Left colon (tissue), 2 donors: Measurements from ENCODE around the gene KCNQ1. TPM values are rescaled to one million over a fixed set of nuclear protein-coding genes. Genes with fewer than 3 reads are reported as not detected.

Experiments
- ATAC-seq: fragments of 200-7000 bp; cut with Tn5 transposase; one replicate; pipeline ENCODE4 v1.9.1; 2020; ENCODE audit warnings: mild to moderate bottlenecking, moderate library complexity
- DNase-seq, 2 donors: peaks; one replicate each; pipeline ENCODE4 v3.0.0-alpha.2; 2020
- intact Hi-C, 2 donors: fragments of 100-400 bp; cut with DNase I in 1 of 2; cut with micrococcal nuclease in 1 of 2; formaldehyde crosslinking; loops; one replicate each; pipeline versions ENCODE4 v1.11.2 to v1.14.0; 2022; cut with DNase I, micrococcal nuclease
- total RNA-seq, 2 donors: library from RNA; stranded (reverse); fragmentation: NEBNext Ultra II Directional; extraction: Animal tissue kit (Norgen Biotek cat#: 25700); gene quantifications; one replicate each; pipeline ENCODE4 v1.2.1, GENCODE V29; 2021
- donor health status: DM: no; HTN: no; CAD: no.
- donor health status: DM: yes; HTN: yes; CAD: no.

The KCNQ1 gene
- total RNA-seq, 2 donors from 2014 or later = 42.8 to 56.8 TPM

GRCh38 chr11:2834503-2835273 lies 389.9 kb downstream of the KCNQ1 start:
- no peak for ATAC-seq
- intact Hi-C loops = no loop called here
- no peak for DNase-seq

- intact Hi-C loops = no loop called here
- no peak for ATAC-seq
- DNase-seq = no peak
Measured at GRCh38 chr11:2835296-2835695, 390.5 kb downstream of the KCNQ1 start.

- intact Hi-C loops = no loop called here
- ATAC-seq (no peak), DNase-seq (no peak)
Measured at GRCh38 chr11:2835751-2836150, 390.9 kb downstream of the KCNQ1 start.

GRCh38 chr11:2836315-2837095 lies 391.7 kb downstream of the KCNQ1 start:
- DNase-seq (no peak), ATAC-seq (no peak)
- intact Hi-C loops = no loop called here

GRCh38 chr11:2837096-2837601 lies 392.3 kb downstream of the KCNQ1 start:
- DNase-seq (peak; percentile 79 to 80), ATAC-seq (peak; percentile 90)
- intact Hi-C loops = no loop called here

- no peak for DNase-seq
Measured at GRCh38 chr11:2837651-2838050, 392.8 kb downstream of the KCNQ1 start.

GRCh38 chr11:2838091-2838490 lies 393.3 kb downstream of the KCNQ1 start:
- intact Hi-C loops = no loop called here
- DNase-seq (no peak), ATAC-seq (no peak)

More at GRCh38 chr11:2837651-2838050, 392.8 kb downstream of the KCNQ1 start:
- no peak for ATAC-seq
- intact Hi-C loops = no loop called here

GRCh38 chr11:2838676-2839294 lies 394.0 kb downstream of the KCNQ1 start:
- no peak for DNase-seq
- intact Hi-C loops = no loop called here

GRCh38 chr11:2839395-2839943 lies 394.7 kb downstream of the KCNQ1 start:
- intact Hi-C loops = no loop called here
- no peak for ATAC-seq
- DNase-seq = no peak

More at GRCh38 chr11:2838676-2839294, 394.0 kb downstream of the KCNQ1 start:
- ATAC-seq = no peak

- ATAC-seq (no peak), DNase-seq (no peak)
- intact Hi-C loops = no loop called here
Measured at GRCh38 chr11:2841411-2842190, 396.8 kb downstream of the KCNQ1 start.

- ATAC-seq = no peak
- intact Hi-C loops = no loop called here
- DNase-seq = no peak
Measured at GRCh38 chr11:2842876-2843275, 398.1 kb downstream of the KCNQ1 start.

- intact Hi-C loops = no loop called here
- no peak for ATAC-seq
Measured at GRCh38 chr11:2843551-2843950, 398.7 kb downstream of the KCNQ1 start.

GRCh38 chr11:2844116-2844842 lies 399.5 kb downstream of the KCNQ1 start:
- ATAC-seq (no peak), DNase-seq (no peak)
- intact Hi-C loops = no loop called here

More at GRCh38 chr11:2843551-2843950, 398.7 kb downstream of the KCNQ1 start:
- no peak for DNase-seq

GRCh38 chr11:2844996-2845395 lies 400.2 kb downstream of the KCNQ1 start:
- ATAC-seq = no peak
- intact Hi-C loops = no loop called here
- DNase-seq = no peak

- ATAC-seq = no peak
- intact Hi-C loops = no loop called here
- no peak for DNase-seq
Measured at GRCh38 chr11:2846056-2846455, 401.2 kb downstream of the KCNQ1 start.

- DNase-seq = no peak
- no peak for ATAC-seq
- intact Hi-C loops = no loop called here
Measured at GRCh38 chr11:2846470-2846869, 401.7 kb downstream of the KCNQ1 start.

- ATAC-seq (no peak), DNase-seq (no peak)
- intact Hi-C loops = no loop called here
Measured at GRCh38 chr11:2847561-2847960, 402.8 kb downstream of the KCNQ1 start.

GRCh38 chr11:2848497-2848896 lies 403.7 kb downstream of the KCNQ1 start:
- intact Hi-C loops = no loop called here
- no peak for ATAC-seq
- DNase-seq = no peak
